Activated CD4-positive, alpha-beta memory T cell treated with anti-CD3 and anti-CD28 coated beads for 36 hours (primary cell): ENCODE measurements around the gene DPP8. TPM values are rescaled to one million over a fixed set of nuclear protein-coding genes. Genes with fewer than 3 reads are reported as not detected.
"Not testable (repeated sequence)": the region's sequence is repeated elsewhere in the genome, so short reads cannot be mapped to it uniquely, and the experiment has no call there.

Source experiments
- CTCF ChIA-PET: fragments of 350-600 bp; sonication (Branson Sonifier 250); formaldehyde crosslinking; loops from one replicate; lab custom pipeline; 2021; ENCODE audit warnings: antibody characterized with exemption, inconsistent platforms; lab: Charles Lee
- POLR2A ChIA-PET: fragments of 350-600 bp; sonication (Branson Sonifier 250); formaldehyde crosslinking; loops from one replicate; lab custom pipeline; 2021; ENCODE audit warnings: antibody characterized with exemption; lab: Charles Lee
- DNase-seq: peaks from one replicate; pipeline ENCODE4 v3.0.0-alpha.2; 2020
- H3K27ac Mint-ChIP-seq: one replicate; pipeline ENCODE4 v1.8.0; 2021; ENCODE audit warnings: mixed read lengths
- H3K27me3 Mint-ChIP-seq: one replicate; pipeline ENCODE4 v1.8.0; 2021; ENCODE audit warnings: mixed read lengths
- H3K36me3 Mint-ChIP-seq: one replicate; pipeline ENCODE4 v1.8.0; 2021; ENCODE audit warnings: mixed read lengths
- H3K4me1 Mint-ChIP-seq: one replicate; pipeline ENCODE4 v1.8.0; 2021; ENCODE audit warnings: low read depth, mixed read lengths
- H3K4me3 Mint-ChIP-seq: one replicate; pipeline ENCODE4 v1.8.0; 2021; ENCODE audit warnings: mild to moderate bottlenecking, mixed read lengths
- H3K9me3 Mint-ChIP-seq: one replicate; pipeline ENCODE4 v1.8.0; 2021; ENCODE audit warnings: mixed read lengths
- intact Hi-C: fragments of 100-400 bp; cut with micrococcal nuclease; formaldehyde crosslinking; loops from one replicate; pipeline ENCODE4 v1.15.1; 2023
- total RNA-seq, 2 experiments: library from RNA; stranded (reverse); gene quantifications; one replicate each; pipeline ENCODE4 v1.2.3, GENCODE V29; 2021

The DPP8 gene
- total RNA-seq = 10 to 100 TPM; 24.9 to 27.1 TPM

GRCh38 chr15:65516997-65517865 is at the start of gene DPP8:
TSS of gene DPP8 (minus strand) at chr15:65517689. CDS start at chr15:65512553, 5,136 bp downstream.
- ChIA-PET CTCF (interaction anchor here (0.7 to 1.5 kb wide), 6 partner anchors 13 to 198 kb away, joined by 3 to 15 read pairs (median 3); partner anchors contain the start of genes HACD3 and INTS14), POLR2A (interaction anchor here (0.5 to 1.7 kb wide), 5 partner anchors 13 to 212 kb away, joined by 3 to 16 read pairs (median 5); partner anchors contain the start of genes HACD3, INTS14 and RNU5B-1)
- Mint-ChIP-seq H3K27me3 (no peaks in the 10 kb centered on the region), H3K36me3 (peaks cover 9% of the 10 kb centered on the region), H3K4me1 (peaks cover 42% of the 10 kb centered on the region), H3K27ac (peak within 1 kb of the TSS; percentile 97), H3K4me3 (peak within 1 kb of the TSS; percentile 99), H3K9me3 (no peaks in the 10 kb centered on the region)
- intact Hi-C loops = loop anchor here (1.0 to 2.0 kb wide), 4 partner anchors 13 to 980 kb away; partner anchors contain the start of genes HACD3, INTS14, RNU5B-1 and SNAPC5
- DNase-seq = peak; percentile 97

GRCh38 chr15:65561934-65562333 is 44.4 kb upstream of the DPP8 start:
- peaks cover 41% of the 10 kb centered on the region for H3K36me3 Mint-ChIP-seq
- no peaks in the 10 kb centered on the region for H3K9me3 Mint-ChIP-seq
- ChIA-PET POLR2A (no interaction called here), CTCF (interaction anchor here (1.1 kb wide), 1 partner anchor 161 kb away, joined by 4 read pairs; no protein-coding TSS in a partner anchor)
- no peak for DNase-seq
- no peaks in the 10 kb centered on the region for H3K27me3 Mint-ChIP-seq
- H3K27ac Mint-ChIP-seq = no peak overlapping the region
- intact Hi-C loops = no loop called here
- H3K4me3 Mint-ChIP-seq = no peak overlapping the region
- no peaks in the 10 kb centered on the region for H3K4me1 Mint-ChIP-seq

GRCh38 chr15:65559941-65560340 is 42.5 kb upstream of the DPP8 start:
- ChIA-PET POLR2A (no interaction called here), CTCF (no interaction called here)
- no peak for DNase-seq
- intact Hi-C loops = no loop called here
- no peaks in the 10 kb centered on the region for H3K27me3 Mint-ChIP-seq
- no peak overlapping the region for H3K4me3 Mint-ChIP-seq
- H3K4me1 Mint-ChIP-seq = no peaks in the 10 kb centered on the region
- H3K27ac Mint-ChIP-seq = no peak overlapping the region
- no peaks in the 10 kb centered on the region for H3K9me3 Mint-ChIP-seq
- H3K36me3 Mint-ChIP-seq = peaks cover 43% of the 10 kb centered on the region

- H3K27ac Mint-ChIP-seq = no peak overlapping the region
- no peaks in the 10 kb centered on the region for H3K27me3 Mint-ChIP-seq
These were observed 41.7 kb upstream of the DPP8 start for GRCh38 chr15:65558997-65559760.

GRCh38 chr15:65558336-65558735 is 40.8 kb upstream of the DPP8 start:
- CTCF ChIA-PET = no interaction called here
- no peak overlapping the region for H3K27ac Mint-ChIP-seq
- H3K36me3 Mint-ChIP-seq = peaks cover 38% of the 10 kb centered on the region

More at GRCh38 chr15:65558997-65559760, 41.7 kb upstream of the DPP8 start:
- CTCF ChIA-PET = no interaction called here
- no peak overlapping the region for H3K4me3 Mint-ChIP-seq
- intact Hi-C loops = no loop called here
- peaks cover 42% of the 10 kb centered on the region for H3K36me3 Mint-ChIP-seq
- no peak for DNase-seq
- H3K4me1 Mint-ChIP-seq = no peaks in the 10 kb centered on the region
- H3K9me3 Mint-ChIP-seq = no peaks in the 10 kb centered on the region
- POLR2A ChIA-PET = no interaction called here

GRCh38 chr15:65556622-65557021 is 39.1 kb upstream of the DPP8 start:
- H3K27ac Mint-ChIP-seq = no peak overlapping the region
- intact Hi-C loops = no loop called here
- POLR2A ChIA-PET = no interaction called here
- H3K36me3 Mint-ChIP-seq = peaks cover 35% of the 10 kb centered on the region
- no peaks in the 10 kb centered on the region for H3K9me3 Mint-ChIP-seq
- H3K27me3 Mint-ChIP-seq = no peaks in the 10 kb centered on the region
- CTCF ChIA-PET = no interaction called here
- H3K4me1 Mint-ChIP-seq = no peaks in the 10 kb centered on the region
- H3K4me3 Mint-ChIP-seq = no peak overlapping the region
- no peak for DNase-seq

More at GRCh38 chr15:65558336-65558735, 40.8 kb upstream of the DPP8 start:
- no peaks in the 10 kb centered on the region for H3K9me3 Mint-ChIP-seq
- intact Hi-C loops = no loop called here
- no peaks in the 10 kb centered on the region for H3K4me1 Mint-ChIP-seq
- no peak overlapping the region for H3K4me3 Mint-ChIP-seq
- POLR2A ChIA-PET = interaction anchor here (0.6 kb wide), 1 partner anchor 45 kb away, joined by 4 read pairs; no protein-coding TSS in a partner anchor
- no peaks in the 10 kb centered on the region for H3K27me3 Mint-ChIP-seq
- no peak for DNase-seq

- H3K4me3 Mint-ChIP-seq = no peak overlapping the region
- POLR2A ChIA-PET = no interaction called here
These were observed 36.2 kb upstream of the DPP8 start for GRCh38 chr15:65553691-65554090.

GRCh38 chr15:65552851-65553250 is 35.4 kb upstream of the DPP8 start:
- H3K27ac Mint-ChIP-seq, H3K9me3 Mint-ChIP-seq, CTCF ChIA-PET, H3K27me3 Mint-ChIP-seq, DNase-seq, intact Hi-C loops, H3K4me3 Mint-ChIP-seq, POLR2A ChIA-PET: not testable (repeated sequence)
- H3K4me1 Mint-ChIP-seq = peaks cover 15% of the 10 kb centered on the region
- H3K36me3 Mint-ChIP-seq = peaks cover 20% of the 10 kb centered on the region

More at GRCh38 chr15:65553691-65554090, 36.2 kb upstream of the DPP8 start:
- Mint-ChIP-seq H3K9me3 (peaks cover 4% of the 10 kb centered on the region), H3K4me1 (peaks cover 15% of the 10 kb centered on the region), H3K36me3 (peaks cover 26% of the 10 kb centered on the region), H3K27ac (no peak overlapping the region), H3K27me3 (no peaks in the 10 kb centered on the region)
- DNase-seq = no peak
- intact Hi-C loops = no loop called here
- CTCF ChIA-PET = no interaction called here

- H3K4me3 Mint-ChIP-seq = no peak overlapping the region
- peaks cover 4% of the 10 kb centered on the region for H3K9me3 Mint-ChIP-seq
- H3K36me3 Mint-ChIP-seq = peaks cover 11% of the 10 kb centered on the region
- H3K27me3 Mint-ChIP-seq = no peaks in the 10 kb centered on the region
- H3K4me1 Mint-ChIP-seq = peaks cover 15% of the 10 kb centered on the region
- no peak overlapping the region for H3K27ac Mint-ChIP-seq
- no peak for DNase-seq
- POLR2A ChIA-PET = no interaction called here
- CTCF ChIA-PET = no interaction called here
- intact Hi-C loops = no loop called here
These were observed 33.7 kb upstream of the DPP8 start for GRCh38 chr15:65551183-65551582.

GRCh38 chr15:65550681-65551098 is 33.2 kb upstream of the DPP8 start:
- POLR2A ChIA-PET = interaction anchor here (0.6 kb wide), 1 partner anchor 123 kb away, joined by 3 read pairs; no protein-coding TSS in a partner anchor
- H3K27me3 Mint-ChIP-seq = no peaks in the 10 kb centered on the region
- peaks cover 11% of the 10 kb centered on the region for H3K36me3 Mint-ChIP-seq
- CTCF ChIA-PET = no interaction called here
- intact Hi-C loops = no loop called here
- no peak overlapping the region for H3K4me3 Mint-ChIP-seq
- no peak overlapping the region for H3K27ac Mint-ChIP-seq
- DNase-seq = no peak
- H3K9me3 Mint-ChIP-seq = peaks cover 4% of the 10 kb centered on the region
- H3K4me1 Mint-ChIP-seq = peaks cover 15% of the 10 kb centered on the region

GRCh38 chr15:65549288-65549687 is 31.8 kb upstream of the DPP8 start:
- POLR2A ChIA-PET, H3K27me3 Mint-ChIP-seq, CTCF ChIA-PET, H3K9me3 Mint-ChIP-seq, DNase-seq, H3K36me3 Mint-ChIP-seq, intact Hi-C loops, H3K4me3 Mint-ChIP-seq, H3K27ac Mint-ChIP-seq: not testable (repeated sequence)
- H3K4me1 Mint-ChIP-seq = peaks cover 15% of the 10 kb centered on the region

- H3K9me3 Mint-ChIP-seq = peaks cover 4% of the 10 kb centered on the region
- no peak overlapping the region for H3K27ac Mint-ChIP-seq
- POLR2A ChIA-PET = no interaction called here
- H3K4me1 Mint-ChIP-seq = peaks cover 17% of the 10 kb centered on the region
- H3K4me3 Mint-ChIP-seq = no peak overlapping the region
- DNase-seq = no peak
- H3K36me3 Mint-ChIP-seq = peaks cover 1% of the 10 kb centered on the region
- CTCF ChIA-PET = no interaction called here
- no peaks in the 10 kb centered on the region for H3K27me3 Mint-ChIP-seq
- intact Hi-C loops = no loop called here
These were observed 30.4 kb upstream of the DPP8 start for GRCh38 chr15:65547841-65548240.
